ENCODE measurements around the gene EYA4. TPM values are rescaled to one million over a fixed set of nuclear protein-coding genes. Genes with fewer than 3 reads are reported as not detected.

Gene EYA4
- total RNA-seq, 1 donor from 2014 or later, result 8.1 TPM

DNA sequence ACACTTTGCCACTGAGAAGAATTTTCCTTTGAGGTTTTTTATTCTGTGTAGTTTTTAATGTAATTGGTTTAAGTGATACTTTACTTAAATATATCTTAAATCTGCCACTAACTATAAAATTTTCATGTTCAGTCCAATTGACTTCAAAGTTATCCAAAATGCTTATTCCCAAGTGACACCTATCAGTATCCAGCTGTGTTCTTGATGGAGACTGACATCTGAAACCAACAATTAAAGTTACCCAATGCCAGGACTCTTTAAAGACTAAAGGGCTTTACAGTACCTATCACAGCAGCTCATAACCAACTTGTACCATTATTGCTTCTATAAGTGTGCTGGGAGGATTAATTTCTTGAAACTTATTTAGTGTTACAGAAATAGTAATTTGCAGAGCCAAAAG lies 13.8 kb upstream of the EYA4 start:
- Mint-ChIP-seq H3K27ac (ENCODE audit: unreplicated experiment) (no peak overlapping the region), H3K36me3 (ENCODE audit: low read depth, unreplicated experiment) (no peaks in the 10 kb centered on the region), H3K4me1 (ENCODE audit: unreplicated experiment) (peaks cover 4% of the 10 kb centered on the region), H3K9me3 (ENCODE audit: unreplicated experiment) (no peaks in the 10 kb centered on the region), H3K4me3 (ENCODE audit: unreplicated experiment) (no peak overlapping the region), H3K27me3 (ENCODE audit: unreplicated experiment) (peaks cover 2% of the 10 kb centered on the region)
- TF ChIP-seq, protein P1, sequence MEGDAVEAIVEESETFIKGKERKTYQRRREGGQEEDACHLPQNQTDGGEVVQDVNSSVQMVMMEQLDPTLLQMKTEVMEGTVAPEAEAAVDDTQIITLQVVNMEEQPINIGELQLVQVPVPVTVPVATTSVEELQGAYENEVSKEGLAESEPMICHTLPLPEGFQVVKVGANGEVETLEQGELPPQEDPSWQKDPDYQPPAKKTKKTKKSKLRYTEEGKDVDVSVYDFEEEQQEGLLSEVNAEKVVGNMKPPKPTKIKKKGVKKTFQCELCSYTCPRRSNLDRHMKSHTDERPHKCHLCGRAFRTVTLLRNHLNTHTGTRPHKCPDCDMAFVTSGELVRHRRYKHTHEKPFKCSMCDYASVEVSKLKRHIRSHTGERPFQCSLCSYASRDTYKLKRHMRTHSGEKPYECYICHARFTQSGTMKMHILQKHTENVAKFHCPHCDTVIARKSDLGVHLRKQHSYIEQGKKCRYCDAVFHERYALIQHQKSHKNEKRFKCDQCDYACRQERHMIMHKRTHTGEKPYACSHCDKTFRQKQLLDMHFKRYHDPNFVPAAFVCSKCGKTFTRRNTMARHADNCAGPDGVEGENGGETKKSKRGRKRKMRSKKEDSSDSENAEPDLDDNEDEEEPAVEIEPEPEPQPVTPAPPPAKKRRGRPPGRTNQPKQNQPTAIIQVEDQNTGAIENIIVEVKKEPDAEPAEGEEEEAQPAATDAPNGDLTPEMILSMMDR (IDR thresholded peaks at IDR 0.05; ENCODE audit: unreplicated experiment), result no peak
- DNase-seq (ENCODE audit: low spot score), result no peak

DNA sequence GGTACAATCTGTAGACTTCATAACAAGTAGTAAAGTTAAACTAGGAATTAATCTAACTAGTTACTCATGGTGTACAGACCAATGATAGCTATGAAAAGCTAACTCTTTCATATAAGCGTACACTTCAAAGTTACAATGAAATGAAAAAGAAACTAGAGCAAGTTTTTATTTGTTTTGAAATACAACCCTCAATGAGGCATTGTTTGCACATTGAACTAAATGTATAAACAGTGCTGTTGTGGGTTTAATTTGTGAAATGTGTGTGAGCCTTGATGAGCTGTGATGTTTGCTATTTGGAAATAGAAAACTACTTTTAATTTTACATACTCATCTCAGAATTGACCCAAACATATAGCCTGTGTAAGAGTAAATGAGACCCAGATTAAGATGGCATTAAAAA lies 11.1 kb upstream of the EYA4 start:
- H3K36me3 Mint-ChIP-seq (ENCODE audit: low read depth, unreplicated experiment), result no peaks in the 10 kb centered on the region
- no peak for DNase-seq (ENCODE audit: low spot score)
- H3K27me3 Mint-ChIP-seq (ENCODE audit: unreplicated experiment), result peaks cover 2% of the 10 kb centered on the region
- no peak overlapping the region for H3K4me3 Mint-ChIP-seq (ENCODE audit: unreplicated experiment)
- peaks cover 3% of the 10 kb centered on the region for H3K9me3 Mint-ChIP-seq (ENCODE audit: unreplicated experiment)
- TF ChIP-seq, protein P1 (IDR thresholded peaks at IDR 0.05; ENCODE audit: unreplicated experiment), result no peak
- H3K4me1 Mint-ChIP-seq (ENCODE audit: unreplicated experiment), result no peaks in the 10 kb centered on the region
- H3K27ac Mint-ChIP-seq (ENCODE audit: unreplicated experiment), result no peak overlapping the region

DNA sequence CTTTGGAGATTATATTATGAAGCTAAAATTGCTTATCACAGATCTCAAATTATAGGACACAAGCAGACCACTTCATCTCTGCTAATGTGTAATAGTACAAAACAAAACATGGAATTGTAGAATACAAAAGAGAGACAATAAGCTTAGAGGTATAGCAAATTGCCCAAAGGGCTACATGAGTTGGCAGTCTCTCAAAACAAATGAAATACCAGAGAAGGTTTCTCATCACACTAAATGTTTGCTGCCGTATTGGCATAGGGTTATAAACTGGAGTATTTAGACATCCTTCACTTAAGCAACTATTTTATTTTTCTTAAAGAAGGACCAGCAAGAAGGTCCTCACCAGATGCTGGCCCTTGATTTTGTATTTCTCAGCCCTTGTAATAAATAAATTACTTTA lies 5.9 kb upstream of the EYA4 start:
- Mint-ChIP-seq H3K27ac (ENCODE audit: unreplicated experiment) (no peak overlapping the region), H3K27me3 (ENCODE audit: unreplicated experiment) (peaks cover 8% of the 10 kb centered on the region), H3K36me3 (ENCODE audit: low read depth, unreplicated experiment) (no peaks in the 10 kb centered on the region), H3K4me1 (ENCODE audit: unreplicated experiment) (peaks cover 7% of the 10 kb centered on the region), H3K4me3 (ENCODE audit: unreplicated experiment) (no peak overlapping the region), H3K9me3 (ENCODE audit: unreplicated experiment) (peaks cover 3% of the 10 kb centered on the region)
- TF ChIP-seq, protein P1 (IDR thresholded peaks at IDR 0.05; ENCODE audit: unreplicated experiment), result no peak
- DNase-seq (ENCODE audit: low spot score), result no peak

DNA sequence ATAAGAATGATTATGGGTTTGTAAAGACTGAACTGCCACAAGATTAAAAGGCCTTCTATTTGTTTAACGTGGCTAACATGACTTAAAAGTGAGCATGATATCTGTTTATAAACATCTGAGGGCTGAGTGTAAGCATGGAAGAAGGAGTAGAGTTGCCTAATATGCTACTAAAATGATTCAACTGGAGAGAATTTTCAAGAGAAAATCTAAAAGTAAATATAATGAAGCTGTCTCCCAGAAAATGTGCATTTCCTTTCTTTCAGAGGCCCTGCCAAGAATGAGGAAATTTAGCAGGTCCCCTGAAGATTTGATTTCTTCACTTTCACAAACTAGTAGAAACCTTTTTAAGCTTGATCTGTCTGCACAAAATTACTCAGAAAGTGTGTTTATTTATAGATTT lies 4.2 kb upstream of the EYA4 start:
- Mint-ChIP-seq H3K9me3 (ENCODE audit: unreplicated experiment) (peaks cover 3% of the 10 kb centered on the region), H3K36me3 (ENCODE audit: low read depth, unreplicated experiment) (no peaks in the 10 kb centered on the region), H3K4me3 (ENCODE audit: unreplicated experiment) (no peak overlapping the region), H3K4me1 (ENCODE audit: unreplicated experiment) (peaks cover 12% of the 10 kb centered on the region), H3K27me3 (ENCODE audit: unreplicated experiment) (peaks cover 12% of the 10 kb centered on the region), H3K27ac (ENCODE audit: unreplicated experiment) (no peak overlapping the region)
- TF ChIP-seq, protein P1 (IDR thresholded peaks at IDR 0.05; ENCODE audit: unreplicated experiment), result no peak
- no peak for DNase-seq (ENCODE audit: low spot score)

DNA sequence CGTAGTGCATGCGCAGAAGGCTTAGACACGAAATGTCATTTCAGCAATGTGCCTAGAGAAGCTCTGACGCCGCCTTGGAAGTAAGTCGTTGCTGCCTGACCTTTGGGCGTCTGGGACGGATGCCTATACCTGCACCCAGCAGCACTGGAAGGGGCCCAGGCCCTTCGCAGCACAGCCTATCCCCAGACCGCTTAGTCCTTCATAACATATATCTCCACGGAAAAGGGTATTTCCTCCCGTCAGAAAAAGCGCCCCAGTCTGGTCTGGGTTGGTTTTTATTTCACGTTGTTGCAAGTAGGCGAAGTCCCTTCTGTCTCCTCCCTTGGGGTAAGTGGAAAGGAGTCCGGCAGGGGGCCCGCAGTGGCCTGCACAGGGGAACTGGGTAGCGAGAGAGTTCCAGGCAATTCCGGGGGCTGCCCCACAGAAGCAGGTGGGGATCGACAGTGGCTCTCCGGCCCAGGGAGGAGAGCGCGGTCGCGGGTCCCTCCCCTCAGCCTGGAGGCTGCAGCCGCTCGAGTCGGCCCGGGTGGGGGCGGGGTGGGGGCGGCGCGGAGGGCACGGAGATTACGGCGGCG lies 559 bp upstream of the EYA4 start:
- Mint-ChIP-seq H3K27ac (ENCODE audit: unreplicated experiment) (peak overlapping the region; percentile 22), H3K4me1 (ENCODE audit: unreplicated experiment) (peaks cover 23% of the 10 kb centered on the region), H3K4me3 (ENCODE audit: unreplicated experiment) (peak overlapping the region; percentile 94), H3K27me3 (ENCODE audit: unreplicated experiment) (peaks cover 21% of the 10 kb centered on the region), H3K36me3 (ENCODE audit: low read depth, unreplicated experiment) (no peaks in the 10 kb centered on the region), H3K9me3 (ENCODE audit: unreplicated experiment) (no peaks in the 10 kb centered on the region)
- peak; percentile 55 for DNase-seq (ENCODE audit: low spot score)
- TF ChIP-seq, protein P1 (IDR thresholded peaks at IDR 0.05; ENCODE audit: unreplicated experiment), result no peak

All from endothelial cell (in vitro differentiated cells).